Parathyroid adenoma (tissue), 2 donors: ENCODE data around the gene HUNK.

Source experiments
- H2AFZ ChIP-seq: fragments of 300-600 bp; sonication (generic); one replicate; pipeline ENCODE4 v1.7.0; 2017; ENCODE audit warnings: antibody characterized with exemption, mild to moderate bottlenecking
- H3K27ac ChIP-seq: fragments of 300-600 bp; sonication (generic); one replicate; pipeline ENCODE4 v1.7.0; 2017
- H3K27me3 ChIP-seq: fragments of 300-600 bp; sonication (generic); one replicate; pipeline ENCODE4 v1.7.0; 2017; ENCODE audit warnings: low read length; ENCODE audit not compliant: control insufficient read depth, insufficient read depth
- H3K36me3 ChIP-seq: fragments of 300-600 bp; sonication (generic); one replicate; pipeline ENCODE4 v1.7.0; 2017; ENCODE audit warnings: low read length; ENCODE audit not compliant: control insufficient read depth, insufficient read depth
- H3K4me1 ChIP-seq: fragments of 300-600 bp; sonication (generic); one replicate; pipeline ENCODE4 v1.7.0; 2017; ENCODE audit warnings: control low read depth
- H3K4me2 ChIP-seq: fragments of 300-600 bp; sonication (generic); one replicate; pipeline ENCODE4 v1.7.0; 2017; ENCODE audit warnings: low read length
- H3K4me3 ChIP-seq: fragments of 300-600 bp; sonication (generic); one replicate; pipeline ENCODE4 v1.7.0; 2017; ENCODE audit warnings: low read depth, low read length
- H3K79me2 ChIP-seq: fragments of 300-600 bp; sonication (generic); one replicate; pipeline ENCODE4 v1.7.0; 2017; ENCODE audit warnings: control low read depth
- H3K9ac ChIP-seq: fragments of 300-600 bp; sonication (generic); one replicate; pipeline ENCODE4 v1.7.0; 2017; ENCODE audit warnings: mild to moderate bottlenecking
- H3K9me3 ChIP-seq: fragments of 300-600 bp; sonication (generic); one replicate; pipeline ENCODE4 v1.7.0; 2017; ENCODE audit warnings: low read length; ENCODE audit not compliant: control insufficient read depth
- CTCF ChIP-seq: fragments of 300-600 bp; sonication (generic); IDR thresholded peaks from one replicate; pipeline ENCODE4 v1.7.0; 2017; ENCODE audit warnings: antibody characterized with exemption, mild to moderate bottlenecking
- donor health status: primary hyperparathyroidism.

The HUNK gene

GRCh38 chr21:31972622-31973021 lies 99.8 kb downstream of the HUNK start:
- Histone ChIP-seq H3K4me2 (no peak overlapping the region), H3K79me2 (no peaks in the 10 kb centered on the region), H3K27me3 (no peaks in the 10 kb centered on the region), H3K4me3 (no peak overlapping the region), H3K36me3 (no peaks in the 10 kb centered on the region), H3K4me1 (no peaks in the 10 kb centered on the region), H3K27ac (no peak overlapping the region), H2AFZ (no peak overlapping the region), H3K9ac (no peak overlapping the region), H3K9me3 (no peaks in the 10 kb centered on the region)
- TF ChIP-seq CTCF, result no peak

GRCh38 chr21:31973402-31973944 lies 100.7 kb downstream of the HUNK start:
- no peak overlapping the region for H2AFZ ChIP-seq
- no peak overlapping the region for H3K27ac ChIP-seq
- H3K4me1 ChIP-seq, result no peaks in the 10 kb centered on the region
- H3K36me3 ChIP-seq, result no peaks in the 10 kb centered on the region
- no peak overlapping the region for H3K9ac ChIP-seq
- no peaks in the 10 kb centered on the region for H3K9me3 ChIP-seq
- H3K27me3 ChIP-seq, result no peaks in the 10 kb centered on the region
- H3K4me3 ChIP-seq, result no peak overlapping the region
- TF ChIP-seq CTCF, result no peak
- no peak overlapping the region for H3K4me2 ChIP-seq
- no peaks in the 10 kb centered on the region for H3K79me2 ChIP-seq

GRCh38 chr21:31974454-31974985 lies 101.7 kb downstream of the HUNK start:
- no peak overlapping the region for H3K9ac ChIP-seq
- H2AFZ ChIP-seq, result no peak overlapping the region
- H3K27me3 ChIP-seq, result no peaks in the 10 kb centered on the region
- TF ChIP-seq CTCF, result no peak
- H3K36me3 ChIP-seq, result no peaks in the 10 kb centered on the region
- H3K4me3 ChIP-seq, result no peak overlapping the region
- H3K4me1 ChIP-seq, result no peaks in the 10 kb centered on the region
- no peaks in the 10 kb centered on the region for H3K9me3 ChIP-seq
- no peak overlapping the region for H3K4me2 ChIP-seq
- H3K79me2 ChIP-seq, result no peaks in the 10 kb centered on the region
- H3K27ac ChIP-seq, result no peak overlapping the region

- H3K36me3 ChIP-seq, result no peaks in the 10 kb centered on the region
- H3K27me3 ChIP-seq, result no peaks in the 10 kb centered on the region
- no peaks in the 10 kb centered on the region for H3K4me1 ChIP-seq
- H3K9ac ChIP-seq, result no peak overlapping the region
- H2AFZ ChIP-seq, result no peak overlapping the region
- H3K4me2 ChIP-seq, result no peak overlapping the region
- H3K79me2 ChIP-seq, result no peaks in the 10 kb centered on the region
- H3K9me3 ChIP-seq, result no peaks in the 10 kb centered on the region
- no peak overlapping the region for H3K27ac ChIP-seq
- TF ChIP-seq CTCF, result no peak
- H3K4me3 ChIP-seq, result no peak overlapping the region
Observed at GRCh38 chr21:31975491-31975890, 102.7 kb downstream of the HUNK start.

- Histone ChIP-seq H3K36me3 (no peaks in the 10 kb centered on the region), H3K4me3 (no peak overlapping the region), H3K9me3 (no peaks in the 10 kb centered on the region), H2AFZ (no peak overlapping the region), H3K27ac (no peak overlapping the region), H3K9ac (no peak overlapping the region), H3K27me3 (no peaks in the 10 kb centered on the region), H3K79me2 (no peaks in the 10 kb centered on the region), H3K4me2 (no peak overlapping the region), H3K4me1 (no peaks in the 10 kb centered on the region)
- TF ChIP-seq CTCF, result no peak
Observed at GRCh38 chr21:31977816-31978215, 105.0 kb downstream of the HUNK start.
